ENCODE data around the gene MYO1A. TPM values are rescaled to one million over a fixed set of nuclear protein-coding genes. Genes with fewer than 3 reads are reported as not detected.
A peak's percentile ranks its signal among the peaks of the same experiment; 100 is the strongest.

MYO1A gene
- total and polyA plus RNA-seq, 10 of the 15 experiments (the other 5 are each of a cell fraction or from before 2014, with no cell fraction given), result 0.01 to 0.34 (median 0.15) TPM; not detected in 2

DNA sequence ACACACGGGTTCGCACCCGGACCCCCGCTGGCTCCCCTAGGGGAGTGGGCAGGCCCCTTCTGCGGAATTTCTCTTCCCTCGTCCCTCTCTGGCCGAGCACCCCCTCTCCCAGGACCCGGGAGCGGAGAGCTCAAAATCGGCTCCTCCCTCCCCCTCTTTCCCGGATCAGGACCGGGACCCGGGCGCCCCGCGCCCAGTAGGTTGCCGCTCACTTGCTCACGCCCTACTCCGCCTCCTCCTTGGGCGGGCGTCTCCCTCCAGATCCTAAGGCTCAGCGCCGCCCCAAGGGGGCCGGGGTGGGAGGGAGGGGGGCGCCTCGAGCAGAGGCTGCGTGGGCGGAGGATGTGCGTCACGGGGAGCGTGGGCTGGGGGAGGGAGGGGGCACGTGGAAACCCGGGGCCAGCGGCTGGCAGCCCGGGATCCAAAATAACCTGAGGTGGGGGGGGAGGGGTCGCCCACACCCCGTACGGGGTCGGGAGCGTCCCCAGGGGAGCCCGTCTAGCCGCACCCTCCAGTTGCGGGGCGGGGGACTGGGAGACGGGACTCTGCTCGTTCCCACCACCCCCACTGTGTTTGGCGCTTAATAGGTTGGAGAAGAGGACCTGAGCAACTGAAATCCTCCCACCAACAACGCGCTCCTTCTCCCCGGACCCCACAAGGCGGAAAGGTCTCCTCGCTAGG, 37.2 kb upstream of the MYO1A start (continued):
- no peak for TF ChIP-seq HSF1 (IDR thresholded peaks at IDR 0.05; ENCODE audit: low read depth, low read length)
- no peak for TF ChIP-seq ZNF592 (IDR thresholded peaks at IDR 0.05)
- TF ChIP-seq BCLAF1 (IDR thresholded peaks at IDR 0.05), result no peak
- TF ChIP-seq, protein P1, sequence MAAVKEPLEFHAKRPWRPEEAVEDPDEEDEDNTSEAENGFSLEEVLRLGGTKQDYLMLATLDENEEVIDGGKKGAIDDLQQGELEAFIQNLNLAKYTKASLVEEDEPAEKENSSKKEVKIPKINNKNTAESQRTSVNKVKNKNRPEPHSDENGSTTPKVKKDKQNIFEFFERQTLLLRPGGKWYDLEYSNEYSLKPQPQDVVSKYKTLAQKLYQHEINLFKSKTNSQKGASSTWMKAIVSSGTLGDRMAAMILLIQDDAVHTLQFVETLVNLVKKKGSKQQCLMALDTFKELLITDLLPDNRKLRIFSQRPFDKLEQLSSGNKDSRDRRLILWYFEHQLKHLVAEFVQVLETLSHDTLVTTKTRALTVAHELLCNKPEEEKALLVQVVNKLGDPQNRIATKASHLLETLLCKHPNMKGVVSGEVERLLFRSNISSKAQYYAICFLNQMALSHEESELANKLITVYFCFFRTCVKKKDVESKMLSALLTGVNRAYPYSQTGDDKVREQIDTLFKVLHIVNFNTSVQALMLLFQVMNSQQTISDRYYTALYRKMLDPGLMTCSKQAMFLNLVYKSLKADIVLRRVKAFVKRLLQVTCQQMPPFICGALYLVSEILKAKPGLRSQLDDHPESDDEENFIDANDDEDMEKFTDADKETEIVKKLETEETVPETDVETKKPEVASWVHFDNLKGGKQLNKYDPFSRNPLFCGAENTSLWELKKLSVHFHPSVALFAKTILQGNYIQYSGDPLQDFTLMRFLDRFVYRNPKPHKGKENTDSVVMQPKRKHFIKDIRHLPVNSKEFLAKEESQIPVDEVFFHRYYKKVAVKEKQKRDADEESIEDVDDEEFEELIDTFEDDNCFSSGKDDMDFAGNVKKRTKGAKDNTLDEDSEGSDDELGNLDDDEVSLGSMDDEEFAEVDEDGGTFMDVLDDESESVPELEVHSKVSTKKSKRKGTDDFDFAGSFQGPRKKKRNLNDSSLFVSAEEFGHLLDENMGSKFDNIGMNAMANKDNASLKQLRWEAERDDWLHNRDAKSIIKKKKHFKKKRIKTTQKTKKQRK (IDR thresholded peaks at IDR 0.05; ENCODE audit: low read depth, low read length), result no peak
- peak; percentile 65 for TF ChIP-seq POLR2A (IDR thresholded peaks at IDR 0.05; ENCODE audit: low read depth, low read length)
- TF ChIP-seq KAT2A (conservative IDR thresholded peaks at IDR 0.05; ENCODE audit: control insufficient read depth, low read depth, low read length), result no peak
- no peak for TF ChIP-seq SIX5 (IDR thresholded peaks at IDR 0.05; ENCODE audit: low read depth, low read length, severe bottlenecking)
- no peak for TF ChIP-seq PML (IDR thresholded peaks at IDR 0.05; ENCODE audit: low read length)
- TF ChIP-seq CREM (IDR thresholded peaks at IDR 0.05; ENCODE audit: low read depth), result peak; percentile 86
- TF ChIP-seq, protein P2, sequence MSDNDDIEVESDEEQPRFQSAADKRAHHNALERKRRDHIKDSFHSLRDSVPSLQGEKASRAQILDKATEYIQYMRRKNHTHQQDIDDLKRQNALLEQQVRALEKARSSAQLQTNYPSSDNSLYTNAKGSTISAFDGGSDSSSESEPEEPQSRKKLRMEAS (IDR thresholded peaks at IDR 0.05; ENCODE audit: low read depth, low read length), result no peak; the same call in 1 of the 2 replicates
- TF ChIP-seq SREBF2 (IDR thresholded peaks at IDR 0.05; ENCODE audit: low read length), result no peak
- peak; percentile 21 for TF ChIP-seq RELA (IDR thresholded peaks at IDR 0.05; ENCODE audit: borderline replicate concordance, partially characterized antibody)
- no peak for TF ChIP-seq FOXM1 (IDR thresholded peaks at IDR 0.05; ENCODE audit: low read depth, low read length)
- TF ChIP-seq ETV6 (conservative IDR thresholded peaks at IDR 0.05 in 1 of 2, IDR thresholded peaks at IDR 0.05 in 1 of 2; ENCODE audit: borderline replicate concordance in 1 of 2, low read depth in 1 of 2), result no peak
- TF ChIP-seq YY1 (IDR thresholded peaks at IDR 0.05; ENCODE audit: low read depth, low read length), result no peak

All from GM12878 (cell line).